HG03045 (cell line): ENCODE measurements around the gene LRIT1.
"Not testable (repeated sequence)": the region's sequence is repeated elsewhere in the genome, so short reads cannot be mapped to it uniquely, and the experiment has no call there.

Experiments used
- ATAC-seq: cut with Tn5 transposase; IDR thresholded peaks from one replicate; pipeline ENCODE4 v1.9.1; 2021; ENCODE audit warnings: mild to moderate bottlenecking, moderate library complexity; ENCODE audit not compliant: unreplicated experiment

Gene LRIT1, protein sequence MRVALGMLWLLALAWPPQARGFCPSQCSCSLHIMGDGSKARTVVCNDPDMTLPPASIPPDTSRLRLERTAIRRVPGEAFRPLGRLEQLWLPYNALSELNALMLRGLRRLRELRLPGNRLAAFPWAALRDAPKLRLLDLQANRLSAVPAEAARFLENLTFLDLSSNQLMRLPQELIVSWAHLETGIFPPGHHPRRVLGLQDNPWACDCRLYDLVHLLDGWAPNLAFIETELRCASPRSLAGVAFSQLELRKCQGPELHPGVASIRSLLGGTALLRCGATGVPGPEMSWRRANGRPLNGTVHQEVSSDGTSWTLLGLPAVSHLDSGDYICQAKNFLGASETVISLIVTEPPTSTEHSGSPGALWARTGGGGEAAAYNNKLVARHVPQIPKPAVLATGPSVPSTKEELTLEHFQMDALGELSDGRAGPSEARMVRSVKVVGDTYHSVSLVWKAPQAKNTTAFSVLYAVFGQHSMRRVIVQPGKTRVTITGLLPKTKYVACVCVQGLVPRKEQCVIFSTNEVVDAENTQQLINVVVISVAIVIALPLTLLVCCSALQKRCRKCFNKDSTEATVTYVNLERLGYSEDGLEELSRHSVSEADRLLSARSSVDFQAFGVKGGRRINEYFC

DNA sequence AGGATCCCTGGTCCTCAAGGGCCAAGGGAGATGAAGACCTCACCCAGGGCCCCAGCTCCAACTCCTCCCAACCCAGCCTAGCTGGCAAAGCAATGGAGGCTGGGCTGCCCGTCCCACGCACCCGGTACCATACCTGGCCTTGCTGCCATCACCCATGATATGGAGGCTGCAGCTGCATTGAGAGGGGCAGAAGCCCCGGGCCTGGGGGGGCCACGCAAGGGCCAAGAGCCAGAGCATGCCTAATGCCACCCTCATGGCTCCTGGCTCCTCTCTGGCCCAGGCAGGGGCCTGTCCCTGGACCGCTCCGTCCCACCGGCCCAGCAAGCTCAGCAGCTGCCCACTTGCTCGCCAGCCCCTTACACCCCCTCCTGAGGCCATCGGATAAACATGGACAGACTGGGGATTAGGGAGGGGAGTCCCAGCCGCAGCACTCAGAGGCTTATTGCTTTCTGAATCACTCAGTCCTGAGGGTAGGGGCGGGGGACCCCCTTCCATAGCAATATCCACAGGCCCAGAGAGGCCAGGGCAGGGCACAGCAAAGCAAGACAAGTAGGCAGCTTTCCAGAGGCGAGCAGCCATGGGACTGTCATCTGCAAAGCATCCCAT is at the start of gene LRIT1:
Gene LRIT1 (minus strand): TSS at position 362 of the 606 bp plus-strand sequence. CDS start 107 bp downstream, at position 255.
- ATAC-seq, result no peak

DNA sequence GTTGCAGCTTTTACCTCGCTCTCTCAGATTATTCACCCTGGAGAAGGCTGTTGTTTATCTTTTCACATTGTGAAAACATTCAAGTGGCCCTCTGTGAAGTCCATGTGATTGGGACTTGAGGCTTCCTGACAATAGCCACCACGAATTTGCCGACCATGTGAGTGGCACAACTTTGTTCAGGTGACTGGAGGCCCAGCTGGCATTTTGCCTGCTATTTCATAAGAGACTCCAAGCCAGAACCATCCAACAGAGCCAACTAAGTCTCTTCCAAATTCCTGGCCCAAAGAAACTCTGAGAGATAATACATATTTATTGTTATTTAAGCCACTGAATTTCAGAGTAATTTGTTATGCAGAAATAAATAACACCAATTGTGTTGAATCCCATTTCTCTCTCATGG is 48.9 kb upstream of the LRIT1 start:
- no peak for ATAC-seq

- no peak for ATAC-seq
Measured at GRCh38 chr10:84289521-84290200, 48.3 kb upstream of the LRIT1 start.

DNA sequence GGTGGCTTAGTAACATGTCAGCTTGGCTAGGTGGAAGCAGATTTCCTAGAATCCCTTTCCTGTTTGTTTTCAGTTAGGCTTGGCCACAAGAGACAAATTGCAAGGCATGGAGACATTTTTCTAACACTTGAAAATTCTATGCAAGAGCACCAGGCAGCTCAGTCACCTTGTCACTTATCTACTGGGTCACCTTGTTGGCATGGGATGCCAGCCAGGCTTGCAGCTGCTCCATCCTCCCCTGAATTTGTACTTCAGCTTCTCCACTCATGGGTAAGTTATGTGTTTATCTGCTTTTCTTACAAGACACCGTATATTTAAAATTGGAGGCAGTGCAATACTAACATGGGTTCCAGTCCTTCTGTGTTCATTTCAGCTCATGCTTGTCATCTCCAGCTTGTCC is 46.8 kb upstream of the LRIT1 start:
- no peak for ATAC-seq

- ATAC-seq, result no peak
Measured at GRCh38 chr10:84286695-84287094, 45.3 kb upstream of the LRIT1 start.

GRCh38 chr10:84279876-84280475 is 38.6 kb upstream of the LRIT1 start:
- ATAC-seq, result not testable (repeated sequence)

DNA sequence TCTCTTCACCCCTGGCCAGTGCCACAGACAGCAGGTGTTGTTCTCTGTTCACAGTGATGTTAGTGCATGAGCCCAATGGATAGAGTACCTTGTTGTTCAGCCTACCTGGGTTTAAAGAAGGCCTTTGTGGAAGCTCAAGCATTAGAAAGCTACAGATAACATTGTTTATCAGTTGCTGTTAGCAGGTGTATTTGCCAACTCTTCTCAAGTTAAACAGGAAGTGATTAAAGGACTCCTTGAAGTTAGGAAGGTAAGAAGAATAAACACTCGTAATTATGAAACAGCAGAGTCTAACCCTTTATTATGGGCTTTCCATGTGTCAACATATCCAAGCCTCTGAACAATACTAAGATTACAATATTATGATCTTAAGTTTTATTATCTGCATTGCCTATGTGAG is 29.4 kb upstream of the LRIT1 start:
- no peak for ATAC-seq

DNA sequence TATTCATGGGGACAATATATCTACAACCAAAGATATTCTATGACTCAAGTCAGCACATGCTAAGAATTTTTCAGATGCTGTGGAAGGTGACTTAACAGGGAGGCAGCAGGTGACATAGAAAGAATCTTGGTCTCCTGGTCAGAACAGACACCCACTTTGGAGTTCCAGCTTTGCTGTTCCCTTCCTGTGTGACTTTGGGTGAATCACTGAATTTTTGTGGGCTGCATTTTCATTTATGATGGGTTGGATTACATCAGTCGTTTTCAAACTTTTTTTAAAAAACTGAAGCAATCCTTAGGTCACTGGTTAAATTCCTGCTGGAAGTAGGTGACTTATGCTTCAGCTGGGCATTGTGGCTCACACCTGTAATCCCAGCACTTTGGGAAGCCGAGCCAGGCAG is 28.4 kb upstream of the LRIT1 start:
- no peak for ATAC-seq

DNA sequence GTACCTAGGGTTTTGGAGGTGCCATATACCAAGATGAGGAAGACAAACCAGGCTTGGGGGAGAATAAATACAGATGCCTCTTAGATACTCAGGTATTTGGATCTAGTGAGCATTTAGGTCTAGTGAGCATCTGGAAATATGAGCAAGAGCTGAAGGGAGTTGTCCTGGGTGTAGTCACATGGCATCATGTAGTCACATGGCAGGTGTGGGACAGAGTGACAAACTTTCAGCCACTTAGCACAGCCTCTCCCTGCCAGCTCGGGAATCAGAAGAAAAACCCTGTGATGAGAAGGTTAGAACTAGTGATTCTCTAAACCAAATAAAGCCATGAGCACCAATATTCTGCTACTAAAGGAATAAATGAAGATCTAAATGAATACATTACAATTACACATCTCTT is 27.8 kb upstream of the LRIT1 start:
- ATAC-seq, result no peak

GRCh38 chr10:84267503-84268126 is 26.3 kb upstream of the LRIT1 start:
- no peak for ATAC-seq

- no peak for ATAC-seq
Measured at GRCh38 chr10:84265418-84265817, 24.1 kb upstream of the LRIT1 start.

- peak; percentile 87 for ATAC-seq
Measured at GRCh38 chr10:84264611-84265141, 23.3 kb upstream of the LRIT1 start.

DNA sequence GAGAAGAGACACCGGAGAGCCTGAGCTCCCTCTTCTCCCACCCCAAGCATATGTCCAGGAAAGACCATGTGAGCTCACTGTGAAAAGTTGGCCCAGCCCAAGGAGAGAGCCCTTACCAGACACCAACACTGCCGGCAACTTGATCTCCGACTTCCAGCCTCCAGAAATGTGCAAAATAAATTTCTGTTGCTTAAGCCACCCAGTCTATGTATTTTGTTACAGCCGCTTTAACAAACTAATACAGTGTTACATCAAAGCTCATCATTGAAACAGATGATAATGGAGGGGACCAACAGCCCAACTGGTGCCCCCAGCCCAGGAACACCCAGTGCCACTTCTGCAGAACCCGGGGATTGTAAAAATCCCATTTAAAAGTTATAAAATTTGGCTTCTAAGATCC is 22.4 kb upstream of the LRIT1 start:
- ATAC-seq, result no peak

DNA sequence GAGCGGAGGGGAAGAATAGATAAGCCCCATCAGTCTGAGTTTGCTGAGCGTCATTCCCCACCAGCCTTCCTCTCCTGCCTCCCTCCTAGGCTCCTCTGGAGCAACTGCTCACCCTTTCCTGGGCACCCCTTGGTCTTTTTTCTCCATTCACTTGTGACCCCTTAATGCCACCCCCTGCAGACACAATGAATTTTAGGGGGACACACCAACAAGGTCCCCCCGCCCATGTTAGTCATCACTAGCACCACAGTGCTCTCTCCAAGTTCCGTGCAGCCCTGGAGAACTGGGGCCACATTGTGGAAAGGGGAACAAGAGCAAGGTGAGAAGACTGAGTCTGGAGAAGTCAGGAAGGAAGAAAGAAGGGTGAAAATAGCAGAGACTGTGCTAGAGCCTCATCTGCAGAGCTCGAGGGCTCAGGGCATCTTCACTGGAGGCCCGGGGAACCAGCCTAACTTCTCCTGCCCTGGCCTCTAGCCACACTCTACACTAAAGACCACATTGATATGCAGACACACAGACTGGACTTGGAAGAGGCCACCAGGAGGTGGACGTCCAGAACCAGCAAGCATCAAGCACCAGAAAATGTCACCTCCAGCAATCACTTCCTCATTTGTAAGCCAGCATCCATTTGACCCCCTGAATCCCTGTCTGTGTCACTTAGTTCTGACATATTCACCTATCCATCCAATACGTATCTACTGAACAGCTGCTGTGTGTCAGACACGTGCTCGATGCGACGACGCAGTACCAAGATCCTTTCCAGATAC is 21.0 kb upstream of the LRIT1 start:
- no peak for ATAC-seq

DNA sequence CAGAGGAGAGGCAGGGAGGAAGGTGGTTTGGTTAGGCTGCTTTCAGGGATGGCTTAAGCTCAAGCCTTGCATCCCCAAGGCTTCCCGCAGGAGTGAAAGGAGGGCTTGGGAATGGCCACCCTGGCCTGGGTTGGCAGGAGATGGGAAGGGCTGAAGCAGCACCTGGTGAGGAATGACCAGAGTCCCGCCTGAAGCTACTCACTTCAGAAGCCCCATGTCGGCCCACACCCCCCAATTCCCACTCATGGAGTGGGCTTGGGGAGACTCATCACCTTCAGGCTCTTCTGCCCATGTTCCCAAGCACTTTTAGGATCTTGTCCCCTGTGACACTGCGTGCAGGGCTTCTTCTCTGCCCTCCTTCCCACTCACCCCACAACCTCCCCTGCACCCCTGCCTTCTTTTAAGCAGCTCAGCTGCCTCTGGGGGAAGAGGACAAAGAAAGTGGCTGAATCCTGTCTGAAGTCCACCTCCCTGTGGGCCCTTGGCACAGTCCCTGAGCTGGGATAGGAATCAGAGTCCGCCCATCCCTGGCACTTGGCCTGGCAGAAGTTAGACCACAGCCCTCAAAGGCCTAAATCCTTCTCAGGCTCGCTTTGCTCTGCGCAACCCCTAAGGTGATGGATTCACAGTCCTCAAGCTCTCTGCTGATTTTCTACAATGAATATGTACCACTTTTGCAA is 20.0 kb upstream of the LRIT1 start:
- no peak for ATAC-seq

DNA sequence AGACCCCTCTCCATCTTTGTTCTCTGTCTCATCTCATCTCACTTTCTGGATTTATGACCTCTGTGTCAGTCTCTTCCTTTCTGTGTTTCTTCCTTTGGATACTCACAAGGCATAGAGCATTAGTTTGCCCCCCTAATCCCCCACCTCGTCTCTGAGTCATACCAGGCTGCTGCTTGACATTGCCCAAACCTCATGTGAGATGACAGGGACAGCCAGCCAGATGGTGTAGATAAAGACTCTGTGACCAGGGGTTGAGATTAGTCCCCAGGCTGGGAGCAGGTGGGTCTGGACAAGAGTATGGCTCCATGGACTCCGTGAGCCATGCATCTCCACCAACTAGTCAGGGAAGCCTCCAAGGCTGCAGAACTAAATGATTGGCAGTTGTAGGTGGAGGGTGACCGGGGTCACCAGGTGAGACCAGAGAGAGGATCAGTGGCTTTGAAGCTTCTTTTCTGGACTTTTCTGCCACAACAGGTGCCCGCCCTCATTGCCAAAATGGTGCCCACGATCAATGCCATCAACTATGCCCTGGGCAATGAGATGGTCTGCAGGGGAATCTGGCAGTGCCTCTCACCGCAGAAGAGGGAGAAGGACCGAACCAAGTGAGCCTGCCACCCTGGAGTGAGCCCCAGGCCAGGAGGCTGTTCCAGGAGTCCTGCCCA is 16.8 kb upstream of the LRIT1 start:
- ATAC-seq, result no peak

- ATAC-seq, result no peak
Measured at GRCh38 chr10:84257343-84258020, 16.1 kb upstream of the LRIT1 start.
